Putamen (tissue), 1 donor: ENCODE measurements around the gene PRPSAP2.

ENCODE experiments used
- DNase-seq: peaks from one replicate; pipeline ENCODE4 v3.0.0-alpha.2; 2016; ENCODE audit warnings: low spot score

Gene PRPSAP2

GRCh38 chr17:18962494-18962815, 104.5 kb downstream of the PRPSAP2 start:
- DNase-seq, result no peak

- no peak for DNase-seq
Measured at GRCh38 chr17:18963126-18964017, 105.4 kb downstream of the PRPSAP2 start.

GRCh38 chr17:18964018-18964351, 106.1 kb downstream of the PRPSAP2 start:
- DNase-seq, result no peak

GRCh38 chr17:18964550-18964949, 106.6 kb downstream of the PRPSAP2 start:
- DNase-seq, result no peak

- DNase-seq, result no peak
Measured at GRCh38 chr17:18965530-18966236, 107.8 kb downstream of the PRPSAP2 start.

- no peak for DNase-seq
Measured at GRCh38 chr17:18966831-18967624, 109.1 kb downstream of the PRPSAP2 start.

- DNase-seq, result no peak
Measured at GRCh38 chr17:18967916-18968315, 110.0 kb downstream of the PRPSAP2 start.

- no peak for DNase-seq
Measured at GRCh38 chr17:18968345-18968744, 110.4 kb downstream of the PRPSAP2 start.

- no peak for DNase-seq
Measured at GRCh38 chr17:18968945-18969887, 111.3 kb downstream of the PRPSAP2 start.

GRCh38 chr17:18970582-18971480, 112.9 kb downstream of the PRPSAP2 start:
- no peak for DNase-seq

GRCh38 chr17:18971801-18972200, 113.9 kb downstream of the PRPSAP2 start:
- DNase-seq, result no peak

- DNase-seq, result no peak
Measured at GRCh38 chr17:18974407-18975149, 116.6 kb downstream of the PRPSAP2 start.

GRCh38 chr17:18975597-18975996, 117.7 kb downstream of the PRPSAP2 start:
- no peak for DNase-seq

- DNase-seq, result no peak
Measured at GRCh38 chr17:18976201-18976600, 118.3 kb downstream of the PRPSAP2 start.

- no peak for DNase-seq
Measured at GRCh38 chr17:18977021-18977420, 119.1 kb downstream of the PRPSAP2 start.

- DNase-seq, result no peak
Measured at GRCh38 chr17:18977646-18978045, 119.7 kb downstream of the PRPSAP2 start.

GRCh38 chr17:18978050-18978449, 120.1 kb downstream of the PRPSAP2 start:
- DNase-seq, result no peak

- no peak for DNase-seq
Measured at GRCh38 chr17:18978655-18979054, 120.7 kb downstream of the PRPSAP2 start.
